Measurements from ENCODE around the gene MPEG1.

DNA sequence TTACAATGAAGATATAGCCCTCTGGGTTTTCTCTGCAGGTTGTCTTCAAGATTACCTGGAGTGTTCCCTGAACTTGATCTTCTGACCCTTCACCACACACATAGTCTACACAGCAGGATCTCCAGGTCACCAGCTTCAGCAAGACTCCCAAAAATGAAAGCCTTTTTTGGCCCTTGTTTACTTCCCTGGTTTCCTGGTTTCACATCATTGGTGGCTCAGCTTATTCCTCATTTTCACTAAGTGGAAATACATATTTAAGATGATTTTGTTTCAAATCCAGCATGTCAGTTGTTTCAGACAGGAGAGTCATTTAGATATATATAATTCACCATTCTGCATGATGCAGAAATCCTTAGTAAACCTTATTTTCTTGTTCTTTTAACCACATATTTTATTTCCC lies 41.6 kb upstream of the MPEG1 start:
- TF ChIP-seq EZH2 (IDR thresholded peaks at IDR 0.05; ENCODE audit: low read length, missing control alignments): no peak
- TF ChIP-seq CTCF (conservative IDR thresholded peaks at IDR 0.05 in 1 of 2, IDR thresholded peaks at IDR 0.05 in 1 of 2; ENCODE audit: low read depth in 1 of 2, low read length in 2 of 2): no peak

All from fibroblast of lung (primary cell).